Ectodermal cell (in vitro differentiated cells): Measurements from ENCODE around the gene NID2.

Experiments used
- H3K27ac ChIP-seq: 2 replicates; pipeline ENCODE4 v1.7.0; 2013; ENCODE audit warnings: mild to moderate bottlenecking, low read depth, low read length; ENCODE audit not compliant: insufficient read depth, poor library complexity, severe bottlenecking
- H3K27me3 ChIP-seq: 2 replicates; pipeline ENCODE4 v1.7.0; 2013; ENCODE audit warnings: mild to moderate bottlenecking, low read length; ENCODE audit not compliant: insufficient read depth, control insufficient read depth, poor library complexity, severe bottlenecking
- H3K36me3 ChIP-seq: one replicate; pipeline ENCODE4 v1.7.0; 2013; ENCODE audit warnings: low read length; ENCODE audit not compliant: control insufficient read depth, insufficient read depth
- H3K4me1 ChIP-seq: one replicate; pipeline ENCODE4 v1.7.0; 2013; ENCODE audit warnings: low read length; ENCODE audit not compliant: control insufficient read depth, insufficient read depth
- H3K4me3 ChIP-seq: 2 replicates; pipeline ENCODE4 v1.7.0; 2013; ENCODE audit warnings: low read depth, low read length, control low read depth; ENCODE audit not compliant: insufficient read depth
- H3K9me3 ChIP-seq: 2 replicates; pipeline ENCODE4 v1.7.0; 2013; ENCODE audit warnings: mild to moderate bottlenecking, low read length, moderate library complexity; ENCODE audit not compliant: control insufficient read depth
- WGBS, 2 experiments: methylation state at CpG; one replicate each; pipeline ENCODE4 v1.1.7; 2013; ENCODE audit warnings: missing lambda C conversion rate in 2 of 2; 5-methylcytosine and 5-hydroxymethylcytosine counted together

The NID2 gene

GRCh38 chr14:52069307-52070050 lies 620 bp upstream of the NID2 start:
- Histone ChIP-seq H3K27me3 (peaks cover 52% of the 10 kb centered on the region), H3K27ac (peak overlapping the region; percentile 80)
- WGBS, 2 experiments = 0 to 1% methylated on average over 53 to 54 of the region's 54 CpGs

GRCh38 chr14:52067873-52068614 lies 815 bp downstream of the NID2 start:
- H3K4me1 ChIP-seq = peaks cover 3% of the 10 kb centered on the region
- no peaks in the 10 kb centered on the region for H3K9me3 ChIP-seq
- peak overlapping the region; percentile 65 for H3K4me3 ChIP-seq
- H3K27me3 ChIP-seq = peaks cover 52% of the 10 kb centered on the region
- H3K27ac ChIP-seq = no peak overlapping the region
- 1% methylated on average over 49 of the region's 49 CpGs for WGBS, 2 experiments
- H3K36me3 ChIP-seq = no peaks in the 10 kb centered on the region

More at GRCh38 chr14:52069307-52070050, 620 bp upstream of the NID2 start:
- Histone ChIP-seq H3K9me3 (no peaks in the 10 kb centered on the region), H3K4me1 (peaks cover 3% of the 10 kb centered on the region), H3K36me3 (no peaks in the 10 kb centered on the region), H3K4me3 (peak overlapping the region; percentile 65)

GRCh38 chr14:52064174-52064573 lies 4.7 kb downstream of the NID2 start:
- Histone ChIP-seq H3K27ac (no peak overlapping the region), H3K4me1 (no peaks in the 10 kb centered on the region), H3K36me3 (no peaks in the 10 kb centered on the region), H3K27me3 (peaks cover 29% of the 10 kb centered on the region), H3K9me3 (no peaks in the 10 kb centered on the region), H3K4me3 (no peak overlapping the region)
- 97 to 100% methylated on average over 2 of the region's 2 CpGs for WGBS, 2 experiments

- no peaks in the 10 kb centered on the region for H3K4me1 ChIP-seq
- no peak overlapping the region for H3K27ac ChIP-seq
Observed at GRCh38 chr14:52063052-52063462, 5.8 kb downstream of the NID2 start.

GRCh38 chr14:52061890-52062289 lies 7.0 kb downstream of the NID2 start:
- Histone ChIP-seq H3K27ac (no peak overlapping the region), H3K4me1 (no peaks in the 10 kb centered on the region), H3K36me3 (no peaks in the 10 kb centered on the region), H3K9me3 (no peaks in the 10 kb centered on the region), H3K4me3 (no peak overlapping the region), H3K27me3 (peaks cover 9% of the 10 kb centered on the region)
- 14 to 44% methylated on average over 1 of the region's 1 CpG for WGBS, 2 experiments

More at GRCh38 chr14:52063052-52063462, 5.8 kb downstream of the NID2 start:
- H3K4me3 ChIP-seq = no peak overlapping the region
- H3K9me3 ChIP-seq = no peaks in the 10 kb centered on the region
- H3K27me3 ChIP-seq = peaks cover 21% of the 10 kb centered on the region
- no peaks in the 10 kb centered on the region for H3K36me3 ChIP-seq
- WGBS, 2 experiments = 58 to 67% methylated on average over 2 of the region's 2 CpGs

GRCh38 chr14:52061390-52061789 lies 7.5 kb downstream of the NID2 start:
- Histone ChIP-seq H3K36me3 (no peaks in the 10 kb centered on the region), H3K27me3 (peaks cover 4% of the 10 kb centered on the region), H3K4me1 (no peaks in the 10 kb centered on the region), H3K4me3 (no peak overlapping the region), H3K27ac (no peak overlapping the region), H3K9me3 (no peaks in the 10 kb centered on the region)
- 86% methylated on average over 5 of the region's 5 CpGs for WGBS, 2 experiments

GRCh38 chr14:52060080-52060479 lies 8.8 kb downstream of the NID2 start:
- Histone ChIP-seq H3K4me1 (no peaks in the 10 kb centered on the region), H3K27me3 (no peaks in the 10 kb centered on the region), H3K36me3 (no peaks in the 10 kb centered on the region), H3K4me3 (no peak overlapping the region), H3K27ac (no peak overlapping the region), H3K9me3 (no peaks in the 10 kb centered on the region)
- WGBS, 2 experiments = 90% methylated on average over 5 to 6 of the region's 6 CpGs

- H3K36me3 ChIP-seq = no peaks in the 10 kb centered on the region
- H3K9me3 ChIP-seq = no peaks in the 10 kb centered on the region
- H3K4me1 ChIP-seq = no peaks in the 10 kb centered on the region
- H3K27ac ChIP-seq = no peak overlapping the region
- H3K4me3 ChIP-seq = no peak overlapping the region
- H3K27me3 ChIP-seq = no peaks in the 10 kb centered on the region
Observed at GRCh38 chr14:52059649-52060048, 9.2 kb downstream of the NID2 start.

GRCh38 chr14:52058341-52058740 lies 10.5 kb downstream of the NID2 start:
- Histone ChIP-seq H3K4me1 (no peaks in the 10 kb centered on the region), H3K27ac (no peak overlapping the region), H3K9me3 (no peaks in the 10 kb centered on the region), H3K27me3 (no peaks in the 10 kb centered on the region), H3K36me3 (no peaks in the 10 kb centered on the region), H3K4me3 (no peak overlapping the region)
- WGBS, 2 experiments = 96 to 98% methylated on average over 3 of the region's 3 CpGs

- Histone ChIP-seq H3K9me3 (no peaks in the 10 kb centered on the region), H3K36me3 (no peaks in the 10 kb centered on the region), H3K27me3 (no peaks in the 10 kb centered on the region), H3K27ac (no peak overlapping the region), H3K4me3 (no peak overlapping the region), H3K4me1 (no peaks in the 10 kb centered on the region)
- 64 to 93% methylated on average over 1 to 2 of the region's 2 CpGs for WGBS, 2 experiments
Observed at GRCh38 chr14:52055167-52055566, 13.7 kb downstream of the NID2 start.
